Gastroesophageal sphincter (tissue), 3 donors: ENCODE data around the gene CPT2.

Source experiments
- POLR2A ChIP-seq, 2 donors: fragments of 450-650 bp; IDR thresholded peaks; one replicate each; pipeline ENCODE4 v1.6.1; 2017; ENCODE audit warnings: antibody characterized with exemption in 2 of 2, mild to moderate bottlenecking in 2 of 2, moderate library complexity in 1 of 2
- POLR2AphosphoS5 ChIP-seq: sonication (generic); formaldehyde crosslinking; IDR thresholded peaks from one replicate; pipeline ENCODE4 v1.6.1; 2017; ENCODE audit warnings: antibody characterized with exemption
- TF ChIP-seq, protein P1 (sequence below), 4 experiments: fragments of 200-600 bp in 2 of 4; fragments of 450-650 bp in 2 of 4; sonication (generic) in 1 of 4; IDR thresholded peaks; one replicate each; pipeline ENCODE4 v1.5.1; 2017 to 2019; ENCODE audit warnings: antibody characterized with exemption in 4 of 4, mild to moderate bottlenecking in 2 of 4, moderate library complexity in 2 of 4

DNA sequence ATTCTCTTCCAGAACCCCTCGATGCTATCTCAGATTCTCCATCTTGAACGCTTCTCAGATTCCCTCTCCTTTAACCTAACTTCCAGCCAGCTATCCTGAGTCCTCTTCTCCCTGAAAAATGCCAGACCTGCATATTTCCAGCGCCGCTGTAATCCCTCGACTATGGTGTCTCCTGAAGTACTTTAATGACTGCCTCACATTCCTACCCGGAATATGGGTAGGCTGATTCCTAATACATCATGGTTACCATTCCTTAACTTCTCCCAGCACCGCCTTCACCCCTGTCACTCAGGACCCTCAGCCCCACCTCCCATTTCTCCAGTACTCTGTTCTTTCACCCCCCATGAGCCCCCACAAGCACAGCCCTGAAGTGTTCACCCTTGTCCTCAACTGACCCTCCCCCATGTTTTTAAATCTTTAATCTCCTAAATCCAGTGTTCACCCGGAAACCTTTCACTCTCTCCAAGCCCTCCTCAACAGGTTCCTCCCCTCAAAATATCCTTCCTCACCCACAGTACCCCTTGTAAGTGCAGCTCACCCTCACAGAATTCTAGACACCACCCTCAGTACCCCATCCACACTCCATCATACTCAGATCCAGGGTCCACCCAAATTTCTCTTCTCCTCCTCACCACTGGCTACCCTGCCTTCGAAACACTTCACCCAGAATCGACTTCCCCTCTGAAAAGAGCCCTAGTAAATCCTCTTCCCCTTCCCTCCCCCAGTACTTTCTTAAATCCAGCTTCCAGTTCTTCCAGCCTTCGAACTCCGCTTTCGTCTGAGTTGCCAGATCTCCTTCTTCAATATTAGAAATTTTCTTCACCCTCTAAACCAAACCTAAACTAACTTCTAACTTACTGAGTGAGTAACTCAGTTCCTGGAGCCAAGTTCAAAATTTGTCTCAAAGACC, 922 bp downstream of the CPT2 start:
- TF ChIP-seq POLR2A (IDR thresholded peaks at IDR 0.05), result no peak
- TF ChIP-seq, protein P1, sequence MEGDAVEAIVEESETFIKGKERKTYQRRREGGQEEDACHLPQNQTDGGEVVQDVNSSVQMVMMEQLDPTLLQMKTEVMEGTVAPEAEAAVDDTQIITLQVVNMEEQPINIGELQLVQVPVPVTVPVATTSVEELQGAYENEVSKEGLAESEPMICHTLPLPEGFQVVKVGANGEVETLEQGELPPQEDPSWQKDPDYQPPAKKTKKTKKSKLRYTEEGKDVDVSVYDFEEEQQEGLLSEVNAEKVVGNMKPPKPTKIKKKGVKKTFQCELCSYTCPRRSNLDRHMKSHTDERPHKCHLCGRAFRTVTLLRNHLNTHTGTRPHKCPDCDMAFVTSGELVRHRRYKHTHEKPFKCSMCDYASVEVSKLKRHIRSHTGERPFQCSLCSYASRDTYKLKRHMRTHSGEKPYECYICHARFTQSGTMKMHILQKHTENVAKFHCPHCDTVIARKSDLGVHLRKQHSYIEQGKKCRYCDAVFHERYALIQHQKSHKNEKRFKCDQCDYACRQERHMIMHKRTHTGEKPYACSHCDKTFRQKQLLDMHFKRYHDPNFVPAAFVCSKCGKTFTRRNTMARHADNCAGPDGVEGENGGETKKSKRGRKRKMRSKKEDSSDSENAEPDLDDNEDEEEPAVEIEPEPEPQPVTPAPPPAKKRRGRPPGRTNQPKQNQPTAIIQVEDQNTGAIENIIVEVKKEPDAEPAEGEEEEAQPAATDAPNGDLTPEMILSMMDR (IDR thresholded peaks at IDR 0.05), result no peak
- peak; percentile 39 for TF ChIP-seq POLR2AphosphoS5
